Transverse colon (tissue), 4 donors: Measurements from ENCODE around the gene ZNF343. TPM values are rescaled to one million over a fixed set of nuclear protein-coding genes. Genes with fewer than 3 reads are reported as not detected.

Experiments used
- DNase-seq: peaks from one replicate; pipeline ENCODE4 v3.0.0-alpha.2; 2019
- H3K27ac ChIP-seq, 4 donors: fragments of 200-600 bp; sonication (generic); 2 replicates each; pipeline ENCODE4 v1.5.1; 2016 to 2018; ENCODE audit warnings: inconsistent platforms in 4 of 4
- H3K27me3 ChIP-seq: fragments of 200-600 bp; sonication (generic); 2 replicates; pipeline ENCODE4 v1.5.1; 2017; ENCODE audit warnings: inconsistent platforms
- H3K36me3 ChIP-seq, 4 donors: fragments of 200-600 bp; sonication (generic); 2 replicates each; pipeline ENCODE4 v1.5.1; 2017 to 2019; ENCODE audit warnings: inconsistent platforms in 4 of 4
- H3K4me1 ChIP-seq, 4 donors: fragments of 200-600 bp; sonication (generic); 2 replicates each; pipeline ENCODE4 v1.5.1; 2017 to 2020; ENCODE audit warnings: inconsistent platforms in 4 of 4
- H3K4me3 ChIP-seq, 4 donors: fragments of 200-600 bp; sonication (generic); 1 replicate in 1 of 4; 2 replicates in 3 of 4; pipeline versions ENCODE4 v1.5.1 to v1.6.1; 2017 to 2019; ENCODE audit warnings: inconsistent platforms in 4 of 4
- H3K9me3 ChIP-seq, 2 donors: fragments of 200-600 bp; sonication (generic); 2 replicates each; pipeline ENCODE4 v1.5.1; 2017 to 2019; ENCODE audit warnings: inconsistent platforms in 2 of 2
- CTCF ChIP-seq, 5 experiments: fragments of 200-600 bp in 3 of 5; fragments of 450-650 bp in 2 of 5; sonication (generic) in 3 of 5; IDR thresholded peaks; 1 replicate in 2 of 5; 2 replicates in 3 of 5; pipeline ENCODE4 v1.5.1; 2016 to 2017; ENCODE audit warnings: antibody characterized with exemption in 5 of 5, inconsistent platforms in 3 of 5, mild to moderate bottlenecking in 2 of 5, moderate library complexity in 1 of 5
- EP300 ChIP-seq: sonication (generic); formaldehyde crosslinking; IDR thresholded peaks from one replicate; pipeline ENCODE4 v1.6.1; 2017; ENCODE audit warnings: antibody characterized with exemption, low read depth
- POLR2A ChIP-seq: fragments of 450-650 bp; IDR thresholded peaks from one replicate; pipeline ENCODE4 v1.6.1; 2016; ENCODE audit warnings: antibody characterized with exemption, mild to moderate bottlenecking, moderate library complexity
- POLR2AphosphoS5 ChIP-seq, 3 donors: sonication (generic); formaldehyde crosslinking; IDR thresholded peaks; one replicate each; pipeline ENCODE4 v1.6.1; 2016; ENCODE audit warnings: antibody characterized with exemption in 3 of 3
- WGBS, 2 donors: methylation state at CpG; one replicate each; pipeline ENCODE4 v1.1.5; 2018; ENCODE audit warnings: low coverage in 1 of 2; 5-methylcytosine and 5-hydroxymethylcytosine counted together
- in situ Hi-C, 4 donors: fragments of 200-750 bp; cut with MboI; loops; one replicate each; pipeline versions ENCODE4 v1.15.0 to v1.15.1; 2017; ENCODE audit warnings: low sequenced_read_pairs in 3 of 4, low pct_ligation_motif_present in 1 of 4, low pct_unique_long_range_greater_than_20kb in 1 of 4
- intact Hi-C: fragments of 100-400 bp; cut with DNase I; formaldehyde crosslinking; loops from one replicate; pipeline ENCODE4 v1.15.1; 2023; ENCODE audit warnings: low total_unique reads
- total RNA-seq, 4 donors: library from RNA; depleted of rRNA; stranded (reverse); fragments of >200 nt; gene quantifications; one replicate each; pipeline ENCODE4 v1.1.0, GENCODE V29; 2016

ZNF343 gene
- total RNA-seq, 4 donors from 2014 or later, result 2.4 to 9.8 (median 6.1) TPM

GRCh38 chr20:2519115-2519809 is 10.5 kb upstream of the ZNF343 start:
- in situ Hi-C loops, result loop anchor here in 1 of 4 donors (10.0 kb wide), 1 partner anchor 136 kb away; the partner anchor contains the start of gene NOP56
- H3K9me3 ChIP-seq, result no peaks in the 10 kb centered on the region
- no peaks in the 10 kb centered on the region for H3K27me3 ChIP-seq
- no peaks in the 10 kb centered on the region for H3K36me3 ChIP-seq
- H3K4me1 ChIP-seq, result peaks cover 0 to 3% (median 0%) of the 10 kb centered on the region in 4 donors
- WGBS, 2 donors, result 93 to 100% methylated on average over 2 to 4 of the region's 4 CpGs
- DNase-seq, result no peak
- no peak overlapping the region for H3K4me3 ChIP-seq
- H3K27ac ChIP-seq, result no peak overlapping the region
- intact Hi-C loops, result no loop called here
- TF ChIP-seq POLR2AphosphoS5 (IDR thresholded peaks at IDR 0.05) (no peak), CTCF (IDR thresholded peaks at IDR 0.05) (no peak), POLR2A (no peak), EP300 (no peak)

GRCh38 chr20:2518558-2518957 is 9.8 kb upstream of the ZNF343 start:
- TF ChIP-seq POLR2AphosphoS5 (IDR thresholded peaks at IDR 0.05), result no peak
- no peak for TF ChIP-seq CTCF (IDR thresholded peaks at IDR 0.05)
- no peak for TF ChIP-seq EP300
- no peak for TF ChIP-seq POLR2A
- intact Hi-C loops, result no loop called here
- no peaks in the 10 kb centered on the region for H3K4me1 ChIP-seq
- no peaks in the 10 kb centered on the region for H3K36me3 ChIP-seq
- H3K4me3 ChIP-seq, result no peak overlapping the region
- no peak for DNase-seq
- in situ Hi-C loops, result loop anchor here in 1 of 4 donors (10.0 kb wide), 1 partner anchor 136 kb away; the partner anchor contains the start of gene NOP56
- 93% methylated on average over 4 of the region's 4 CpGs for WGBS, 2 donors
- no peak overlapping the region for H3K27ac ChIP-seq
- H3K9me3 ChIP-seq, result no peaks in the 10 kb centered on the region
- H3K27me3 ChIP-seq, result peaks cover 5% of the 10 kb centered on the region

GRCh38 chr20:2518096-2518495 is 9.4 kb upstream of the ZNF343 start:
- H3K4me1 ChIP-seq, result no peaks in the 10 kb centered on the region
- WGBS, 2 donors, result 80 to 82% methylated on average over 9 to 10 of the region's 10 CpGs
- H3K36me3 ChIP-seq, result no peaks in the 10 kb centered on the region
- intact Hi-C loops (no loop called here), in situ Hi-C loops (loop anchor here in 1 of 4 donors (10.0 kb wide), 1 partner anchor 137 kb away; the partner anchor contains the start of gene NOP56)
- TF ChIP-seq CTCF (IDR thresholded peaks at IDR 0.05) (no peak), EP300 (no peak), POLR2A (no peak), POLR2AphosphoS5 (IDR thresholded peaks at IDR 0.05) (no peak)
- H3K4me3 ChIP-seq, result no peak overlapping the region
- H3K9me3 ChIP-seq, result no peaks in the 10 kb centered on the region
- DNase-seq, result no peak
- H3K27ac ChIP-seq, result no peak overlapping the region
- H3K27me3 ChIP-seq, result peaks cover 5% of the 10 kb centered on the region

GRCh38 chr20:2516399-2516798 is 7.7 kb upstream of the ZNF343 start:
- no peaks in the 10 kb centered on the region for H3K36me3 ChIP-seq
- in situ Hi-C loops (loop anchor here in 1 of 4 donors (10.0 kb wide), 1 partner anchor 138 kb away; the partner anchor contains the start of gene NOP56), intact Hi-C loops (no loop called here)
- WGBS, 2 donors, result 72 to 88% methylated on average over 2 of the region's 2 CpGs
- no peak overlapping the region for H3K4me3 ChIP-seq
- no peak overlapping the region for H3K27ac ChIP-seq
- DNase-seq, result no peak
- TF ChIP-seq EP300 (no peak), POLR2AphosphoS5 (IDR thresholded peaks at IDR 0.05) (no peak), CTCF (IDR thresholded peaks at IDR 0.05) (no peak), POLR2A (no peak)
- peaks cover 5% of the 10 kb centered on the region for H3K27me3 ChIP-seq
- H3K9me3 ChIP-seq, result no peaks in the 10 kb centered on the region
- no peaks in the 10 kb centered on the region for H3K4me1 ChIP-seq
